HEK293 (cell line): Measurements from ENCODE around the gene PLEK2.
A peak's percentile ranks its signal among the peaks of the same experiment; 100 is the strongest.

Experiments
- CTCF ChIA-PET: fragments of 350-600 bp; formaldehyde crosslinking; extraction: SDS; loops from one replicate; lab custom pipeline; 2021; ENCODE audit warnings: antibody characterized with exemption; lab: Yijun Ruan, JAX
- POLR2A ChIA-PET: fragments of 300-600 bp; formaldehyde crosslinking; extraction: SDS; loops from one replicate; lab custom pipeline; 2020; ENCODE audit warnings: antibody characterized with exemption, inconsistent platforms; lab: Yijun Ruan, JAX
- H3K27ac ChIP-seq: fragments of 200-500 bp; sonication (Bioruptor generic); 2 replicates; pipeline ENCODE4 v1.5.1; 2014; ENCODE audit warnings: low read depth, low read length, control low read depth, inconsistent platforms; ENCODE audit errors: extremely low read depth
- H3K36me3 ChIP-seq, 2 experiments: fragments of 200-500 bp in 1 of 2; sonication (Bioruptor generic) in 1 of 2; 1 replicate in 1 of 2; 2 replicates in 1 of 2; pipeline ENCODE4 v1.5.1; 2014 to 2017; ENCODE audit warnings: inconsistent platforms in 2 of 2, low read length in 2 of 2; ENCODE audit not compliant: control insufficient read depth in 2 of 2, insufficient read depth in 1 of 2
- H3K4me1 ChIP-seq: fragments of 200-500 bp; sonication (Bioruptor generic); 2 replicates; pipeline ENCODE4 v1.5.1; 2014; ENCODE audit warnings: mild to moderate bottlenecking, low read length, inconsistent platforms; ENCODE audit not compliant: control insufficient read depth, insufficient read depth
- H3K4me3 ChIP-seq: 2 replicates; pipeline ENCODE4 v1.5.1; 2011; ENCODE audit warnings: low read depth, mild to moderate bottlenecking, control low read depth, low read length, moderate library complexity
- H3K9me3 ChIP-seq: fragments of 200-500 bp; sonication (Bioruptor generic); 2 replicates; pipeline ENCODE4 v1.5.1; 2014; ENCODE audit warnings: low read depth, low read length, inconsistent platforms; ENCODE audit not compliant: control insufficient read depth, insufficient read depth
- PATZ1 ChIP-seq: fragments of 450-650 bp; formaldehyde crosslinking; IDR thresholded peaks from 2 replicates; pipeline ENCODE4 v1.5.1; 2016; ENCODE audit warnings: missing biosample characterization, missing genetic modification characterization
- SETDB1 ChIP-seq: IDR thresholded peaks from one replicate; pipeline ENCODE4 v1.6.1; 2017; ENCODE audit warnings: mild to moderate bottlenecking, low read length, moderate library complexity, mixed read lengths; ENCODE audit not compliant: insufficient read length
- ZBTB21 ChIP-seq: fragments of 450-650 bp; formaldehyde crosslinking; IDR thresholded peaks from 2 replicates; pipeline ENCODE4 v1.5.1; 2017; ENCODE audit warnings: missing biosample characterization, missing genetic modification characterization
- ZBTB7A ChIP-seq: fragments of 450-650 bp; formaldehyde crosslinking; IDR thresholded peaks from 2 replicates; pipeline ENCODE4 v1.5.1; 2016; ENCODE audit warnings: low read depth, missing biosample characterization, missing genetic modification characterization
- ZNF121 ChIP-seq: fragments of 450-650 bp; formaldehyde crosslinking; IDR thresholded peaks from 2 replicates; pipeline ENCODE4 v1.5.1; 2016; ENCODE audit warnings: missing biosample characterization, missing genetic modification characterization
- ZNF174 ChIP-seq: fragments of 450-650 bp; formaldehyde crosslinking; IDR thresholded peaks from 2 replicates; pipeline ENCODE4 v1.5.0; 2017; ENCODE audit warnings: missing biosample characterization, mild to moderate bottlenecking, missing genetic modification characterization
- ZNF26 ChIP-seq: fragments of 450-650 bp; formaldehyde crosslinking; IDR thresholded peaks from 2 replicates; pipeline ENCODE4 v1.5.1; 2016; ENCODE audit warnings: missing biosample characterization, missing genetic modification characterization
- ZNF350 ChIP-seq: fragments of 450-650 bp; formaldehyde crosslinking; IDR thresholded peaks from 2 replicates; pipeline ENCODE4 v1.5.0; 2017; ENCODE audit warnings: missing biosample characterization, mild to moderate bottlenecking, missing genetic modification characterization
- ZNF394 ChIP-seq: fragments of 450-650 bp; formaldehyde crosslinking; IDR thresholded peaks from 2 replicates; pipeline ENCODE4 v1.5.1; 2016; ENCODE audit warnings: missing biosample characterization, missing genetic modification characterization, mild to moderate bottlenecking, moderate library complexity, borderline replicate concordance
- ZNF501 ChIP-seq: fragments of 450-650 bp; formaldehyde crosslinking; IDR thresholded peaks from 2 replicates; pipeline ENCODE4 v1.5.1; 2016; ENCODE audit warnings: missing biosample characterization, missing genetic modification characterization
- ZNF623 ChIP-seq: fragments of 450-650 bp; formaldehyde crosslinking; IDR thresholded peaks from 2 replicates; pipeline ENCODE4 v1.5.1; 2016; ENCODE audit warnings: missing biosample characterization, missing genetic modification characterization
- ZNF776 ChIP-seq: fragments of 450-650 bp; formaldehyde crosslinking; IDR thresholded peaks from 2 replicates; pipeline ENCODE4 v1.5.0; 2017; ENCODE audit warnings: missing biosample characterization, missing genetic modification characterization, borderline replicate concordance
- TF ChIP-seq, protein P1 (sequence below): sonication (generic); formaldehyde crosslinking; IDR thresholded peaks from 2 replicates; pipeline ENCODE4 v1.8.1; 2022; ENCODE audit warnings: mild to moderate bottlenecking, moderate library complexity, missing genetic modification reagents
- TF ChIP-seq, protein P2 (sequence below): fragments of 450-650 bp; formaldehyde crosslinking; IDR thresholded peaks from 2 replicates; pipeline ENCODE4 v1.5.1; 2017; ENCODE audit warnings: missing biosample characterization, missing genetic modification characterization
- TF ChIP-seq, protein P3 (sequence below): fragments of 450-650 bp; formaldehyde crosslinking; IDR thresholded peaks from 2 replicates; pipeline ENCODE4 v1.5.1; 2016; ENCODE audit warnings: missing biosample characterization, missing genetic modification characterization, borderline replicate concordance
- TF ChIP-seq, protein P4 (sequence below): fragments of 450-650 bp; formaldehyde crosslinking; IDR thresholded peaks from 2 replicates; pipeline ENCODE4 v1.5.1; 2017; ENCODE audit warnings: missing biosample characterization, missing genetic modification characterization

The PLEK2 gene

GRCh38 chr14:67411820-67412421 is at the start of gene PLEK2:
TSS of gene PLEK2 (minus strand) at chr14:67412165. CDS start at chr14:67412059, 106 bp downstream.
- TF ChIP-seq PATZ1 (tag by site-specific recombination) (no peak), ZNF394 (tag by site-specific recombination) (no peak), ZNF350 (tag by site-specific recombination) (no peak), SETDB1 (no peak), ZNF776 (no peak)
- TF ChIP-seq, protein P1, sequence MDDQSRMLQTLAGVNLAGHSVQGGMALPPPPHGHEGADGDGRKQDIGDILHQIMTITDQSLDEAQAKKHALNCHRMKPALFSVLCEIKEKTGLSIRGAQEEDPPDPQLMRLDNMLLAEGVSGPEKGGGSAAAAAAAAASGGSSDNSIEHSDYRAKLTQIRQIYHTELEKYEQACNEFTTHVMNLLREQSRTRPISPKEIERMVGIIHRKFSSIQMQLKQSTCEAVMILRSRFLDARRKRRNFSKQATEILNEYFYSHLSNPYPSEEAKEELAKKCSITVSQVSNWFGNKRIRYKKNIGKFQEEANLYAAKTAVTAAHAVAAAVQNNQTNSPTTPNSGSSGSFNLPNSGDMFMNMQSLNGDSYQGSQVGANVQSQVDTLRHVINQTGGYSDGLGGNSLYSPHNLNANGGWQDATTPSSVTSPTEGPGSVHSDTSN (CRISPR knock-in tag): 0 out of 2 replicates have a peak, but pooled peaks have one; percentile 45
- TF ChIP-seq, all 188 proteins: peak for 1
- Histone ChIP-seq H3K27ac (no peak within 1 kb of the TSS), H3K36me3 (no peaks in the 10 kb centered on the region), H3K4me3 (peak within 1 kb of the TSS; percentile 45), H3K4me1 (peaks cover 4% of the 10 kb centered on the region), H3K9me3 (no peaks in the 10 kb centered on the region)
- CTCF ChIA-PET: interaction anchor here (0.7 kb wide), 1 partner anchor 1544 kb away, joined by 4 read pairs; no protein-coding TSS in a partner anchor
- POLR2A ChIA-PET: interaction anchor here (1.0 kb wide), 1 partner anchor 52 kb away, joined by 3 read pairs; the partner anchor contains the start of genes ATP6V1D and EIF2S1

- Histone ChIP-seq H3K4me3 (no peak overlapping the region), H3K4me1 (no peaks in the 10 kb centered on the region), H3K36me3 (no peaks in the 10 kb centered on the region), H3K9me3 (no peaks in the 10 kb centered on the region), H3K27ac (no peak overlapping the region)
- ChIA-PET POLR2A (no interaction called here), CTCF (no interaction called here)
- TF ChIP-seq, protein P2, sequence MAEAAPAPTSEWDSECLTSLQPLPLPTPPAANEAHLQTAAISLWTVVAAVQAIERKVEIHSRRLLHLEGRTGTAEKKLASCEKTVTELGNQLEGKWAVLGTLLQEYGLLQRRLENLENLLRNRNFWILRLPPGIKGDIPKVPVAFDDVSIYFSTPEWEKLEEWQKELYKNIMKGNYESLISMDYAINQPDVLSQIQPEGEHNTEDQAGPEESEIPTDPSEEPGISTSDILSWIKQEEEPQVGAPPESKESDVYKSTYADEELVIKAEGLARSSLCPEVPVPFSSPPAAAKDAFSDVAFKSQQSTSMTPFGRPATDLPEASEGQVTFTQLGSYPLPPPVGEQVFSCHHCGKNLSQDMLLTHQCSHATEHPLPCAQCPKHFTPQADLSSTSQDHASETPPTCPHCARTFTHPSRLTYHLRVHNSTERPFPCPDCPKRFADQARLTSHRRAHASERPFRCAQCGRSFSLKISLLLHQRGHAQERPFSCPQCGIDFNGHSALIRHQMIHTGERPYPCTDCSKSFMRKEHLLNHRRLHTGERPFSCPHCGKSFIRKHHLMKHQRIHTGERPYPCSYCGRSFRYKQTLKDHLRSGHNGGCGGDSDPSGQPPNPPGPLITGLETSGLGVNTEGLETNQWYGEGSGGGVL (tag by site-specific recombination): peak; percentile 33; the same call in 1 of the 2 replicates
- TF ChIP-seq, protein P3, sequence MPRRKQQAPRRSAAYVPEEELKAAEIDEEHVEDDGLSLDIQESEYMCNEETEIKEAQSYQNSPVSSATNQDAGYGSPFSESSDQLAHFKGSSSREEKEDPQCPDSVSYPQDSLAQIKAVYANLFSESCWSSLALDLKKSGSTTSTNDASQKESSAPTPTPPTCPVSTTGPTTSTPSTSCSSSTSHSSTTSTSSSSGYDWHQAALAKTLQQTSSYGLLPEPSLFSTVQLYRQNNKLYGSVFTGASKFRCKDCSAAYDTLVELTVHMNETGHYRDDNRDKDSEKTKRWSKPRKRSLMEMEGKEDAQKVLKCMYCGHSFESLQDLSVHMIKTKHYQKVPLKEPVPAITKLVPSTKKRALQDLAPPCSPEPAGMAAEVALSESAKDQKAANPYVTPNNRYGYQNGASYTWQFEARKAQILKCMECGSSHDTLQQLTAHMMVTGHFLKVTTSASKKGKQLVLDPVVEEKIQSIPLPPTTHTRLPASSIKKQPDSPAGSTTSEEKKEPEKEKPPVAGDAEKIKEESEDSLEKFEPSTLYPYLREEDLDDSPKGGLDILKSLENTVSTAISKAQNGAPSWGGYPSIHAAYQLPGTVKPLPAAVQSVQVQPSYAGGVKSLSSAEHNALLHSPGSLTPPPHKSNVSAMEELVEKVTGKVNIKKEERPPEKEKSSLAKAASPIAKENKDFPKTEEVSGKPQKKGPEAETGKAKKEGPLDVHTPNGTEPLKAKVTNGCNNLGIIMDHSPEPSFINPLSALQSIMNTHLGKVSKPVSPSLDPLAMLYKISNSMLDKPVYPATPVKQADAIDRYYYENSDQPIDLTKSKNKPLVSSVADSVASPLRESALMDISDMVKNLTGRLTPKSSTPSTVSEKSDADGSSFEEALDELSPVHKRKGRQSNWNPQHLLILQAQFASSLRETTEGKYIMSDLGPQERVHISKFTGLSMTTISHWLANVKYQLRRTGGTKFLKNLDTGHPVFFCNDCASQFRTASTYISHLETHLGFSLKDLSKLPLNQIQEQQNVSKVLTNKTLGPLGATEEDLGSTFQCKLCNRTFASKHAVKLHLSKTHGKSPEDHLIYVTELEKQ: no peak
These were observed 49.5 kb upstream of the PLEK2 start for GRCh38 chr14:67461341-67461985.

DNA sequence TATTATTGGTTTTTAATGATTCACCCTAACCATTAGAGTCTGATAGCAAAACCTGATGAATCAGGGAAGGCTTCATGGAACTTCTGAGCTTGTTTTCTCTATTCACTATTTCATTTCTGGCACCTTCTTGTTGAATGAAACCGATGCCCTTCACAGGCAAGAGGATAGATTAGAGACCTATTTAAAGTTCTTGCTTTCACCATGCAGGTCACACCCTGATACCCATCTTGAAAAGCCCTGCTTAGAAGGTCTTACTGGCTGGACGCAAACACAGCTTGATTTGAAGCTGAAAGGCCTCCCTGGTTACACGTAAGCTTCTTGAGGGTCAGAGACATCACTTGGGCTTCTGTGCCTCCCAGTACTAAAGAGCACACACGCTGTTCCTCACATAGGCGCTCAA is 47.4 kb upstream of the PLEK2 start:
- POLR2A ChIA-PET: no interaction called here
- CTCF ChIA-PET: interaction anchor here (0.7 kb wide), 2 partner anchors 62 to 1643 kb away, joined by 3 read pairs; no protein-coding TSS in a partner anchor
- H3K27ac ChIP-seq: no peak overlapping the region
- TF ChIP-seq ZNF121 (tag by site-specific recombination): no peak
- TF ChIP-seq, protein P4, sequence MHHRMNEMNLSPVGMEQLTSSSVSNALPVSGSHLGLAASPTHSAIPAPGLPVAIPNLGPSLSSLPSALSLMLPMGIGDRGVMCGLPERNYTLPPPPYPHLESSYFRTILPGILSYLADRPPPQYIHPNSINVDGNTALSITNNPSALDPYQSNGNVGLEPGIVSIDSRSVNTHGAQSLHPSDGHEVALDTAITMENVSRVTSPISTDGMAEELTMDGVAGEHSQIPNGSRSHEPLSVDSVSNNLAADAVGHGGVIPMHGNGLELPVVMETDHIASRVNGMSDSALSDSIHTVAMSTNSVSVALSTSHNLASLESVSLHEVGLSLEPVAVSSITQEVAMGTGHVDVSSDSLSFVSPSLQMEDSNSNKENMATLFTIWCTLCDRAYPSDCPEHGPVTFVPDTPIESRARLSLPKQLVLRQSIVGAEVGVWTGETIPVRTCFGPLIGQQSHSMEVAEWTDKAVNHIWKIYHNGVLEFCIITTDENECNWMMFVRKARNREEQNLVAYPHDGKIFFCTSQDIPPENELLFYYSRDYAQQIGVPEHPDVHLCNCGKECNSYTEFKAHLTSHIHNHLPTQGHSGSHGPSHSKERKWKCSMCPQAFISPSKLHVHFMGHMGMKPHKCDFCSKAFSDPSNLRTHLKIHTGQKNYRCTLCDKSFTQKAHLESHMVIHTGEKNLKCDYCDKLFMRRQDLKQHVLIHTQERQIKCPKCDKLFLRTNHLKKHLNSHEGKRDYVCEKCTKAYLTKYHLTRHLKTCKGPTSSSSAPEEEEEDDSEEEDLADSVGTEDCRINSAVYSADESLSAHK (tag by site-specific recombination): no peak
- TF ChIP-seq ZNF26 (tag by site-specific recombination): no peak
- TF ChIP-seq ZNF174 (tag by site-specific recombination): no peak
- no peak for TF ChIP-seq ZBTB7A (tag by site-specific recombination)
- TF ChIP-seq ZNF623 (tag by site-specific recombination): no peak
- no peak for TF ChIP-seq ZNF501 (tag by site-specific recombination)
- no peak for TF ChIP-seq ZBTB21 (tag by site-specific recombination)

More for the DNA sequence above, 47.4 kb upstream of the PLEK2 start:
- no peaks in the 10 kb centered on the region for H3K36me3 ChIP-seq
- no peak overlapping the region for H3K4me3 ChIP-seq
- no peaks in the 10 kb centered on the region for H3K9me3 ChIP-seq
- H3K4me1 ChIP-seq: no peaks in the 10 kb centered on the region
